Cardiac septum (tissue), 1 donor: ENCODE data around the gene GNE. TPM values are rescaled to one million over a fixed set of nuclear protein-coding genes. Genes with fewer than 3 reads are reported as not detected.
"Not testable (repeated sequence)": the region's sequence is repeated elsewhere in the genome, so short reads cannot be mapped to it uniquely, and the experiment has no call there.

ENCODE experiments used
- DNase-seq: peaks from one replicate; pipeline ENCODE4 v3.0.0-alpha.2; 2020; ENCODE audit warnings: low spot score
- intact Hi-C: fragments of 100-400 bp; cut with DNase I; formaldehyde crosslinking; loops from one replicate; pipeline ENCODE4 v1.14.0; 2022
- total RNA-seq: library from RNA; stranded (reverse); fragmentation: NEBNext Ultra II Directional; extraction: Animal tissue kit (Norgen Biotek cat#: 25700); gene quantifications from one replicate; pipeline ENCODE4 v1.2.1, GENCODE V29; 2021
- donor health status: DM: no; HTN: no; CAD: no.

GNE gene
- total RNA-seq, 1 donor from 2014 or later, result 13.5 TPM

GRCh38 chr9:36214571-36214970 is 43.7 kb downstream of the GNE start:
- intact Hi-C loops, result no loop called here
- no peak for DNase-seq

GRCh38 chr9:36213989-36214388 is 44.3 kb downstream of the GNE start:
- intact Hi-C loops, result no loop called here
- DNase-seq, result no peak

GRCh38 chr9:36213387-36213786 is 44.9 kb downstream of the GNE start:
- intact Hi-C loops, result no loop called here
- no peak for DNase-seq

- DNase-seq, result no peak
- intact Hi-C loops, result no loop called here
Observed at GRCh38 chr9:36211510-36211909, 46.7 kb downstream of the GNE start.

- no peak for DNase-seq
- intact Hi-C loops, result no loop called here
Observed at GRCh38 chr9:36210722-36211121, 47.5 kb downstream of the GNE start.

- intact Hi-C loops, result no loop called here
- DNase-seq, result no peak
Observed at GRCh38 chr9:36208521-36209253, 49.6 kb downstream of the GNE start.

- no peak for DNase-seq
- intact Hi-C loops, result no loop called here
Observed at GRCh38 chr9:36207546-36208012, 50.7 kb downstream of the GNE start.

- intact Hi-C loops, result no loop called here
- DNase-seq, result no peak
Observed at GRCh38 chr9:36207016-36207415, 51.2 kb downstream of the GNE start.

GRCh38 chr9:36204906-36205547 is 53.2 kb downstream of the GNE start:
- intact Hi-C loops, result no loop called here
- DNase-seq, result no peak

- intact Hi-C loops, result no loop called here
- no peak for DNase-seq
Observed at GRCh38 chr9:36194326-36195000, 63.8 kb downstream of the GNE start.

- no peak for DNase-seq
- intact Hi-C loops, result no loop called here
Observed at GRCh38 chr9:36193023-36193422, 65.2 kb downstream of the GNE start.

GRCh38 chr9:36192196-36192595 is 66.1 kb downstream of the GNE start:
- intact Hi-C loops, result no loop called here
- DNase-seq, result no peak

GRCh38 chr9:36191686-36192085 is 66.6 kb downstream of the GNE start:
- intact Hi-C loops, result loop anchor here (2.0 kb wide), 1 partner anchor 133 kb away; no protein-coding TSS in a partner anchor
- no peak for DNase-seq

GRCh38 chr9:36191290-36191645 is 67.0 kb downstream of the GNE start:
- intact Hi-C loops, result loop anchor here (2.0 kb wide), 1 partner anchor 134 kb away; no protein-coding TSS in a partner anchor

GRCh38 chr9:36190388-36191289 is 67.6 kb downstream of the GNE start, which contains the start of gene CLTA:
TSS of gene CLTA (plus strand) at chr9:36190921. CDS start at chr9:36191057, 136 bp downstream.
- intact Hi-C loops, result loop anchor here (2.0 kb wide), 1 partner anchor 134 kb away; no protein-coding TSS in a partner anchor
- peak; percentile 98 for DNase-seq

More at GRCh38 chr9:36191290-36191645, 67.0 kb downstream of the GNE start:
- DNase-seq, result no peak

GRCh38 chr9:36189976-36190375 is 68.3 kb downstream of the GNE start:
- intact Hi-C loops, result loop anchor here (2.0 kb wide), 1 partner anchor 135 kb away; no protein-coding TSS in a partner anchor
- DNase-seq, result no peak

- intact Hi-C loops, result no loop called here
- no peak for DNase-seq
Observed at GRCh38 chr9:36188212-36188611, 70.0 kb downstream of the GNE start.

- no peak for DNase-seq
- intact Hi-C loops, result no loop called here
Observed at GRCh38 chr9:36187414-36187813, 70.8 kb downstream of the GNE start.

GRCh38 chr9:36180243-36180642 is 78.0 kb downstream of the GNE start:
- intact Hi-C loops, DNase-seq: not testable (repeated sequence)
